ENCODE measurements around the gene NTNG1.

- TF ChIP-seq CTCF (IDR thresholded peaks at IDR 0.05): no peak
- TF ChIP-seq POLR2A (IDR thresholded peaks at IDR 0.05): no peak
- TF ChIP-seq EP300 (IDR thresholded peaks at IDR 0.05): no peak
Observed at GRCh38 chr1:107443027-107443426, 302.2 kb downstream of the NTNG1 start.
